Adipocyte (in vitro differentiated cells): Measurements from ENCODE around the gene CLEC2L.

ENCODE experiments used
- DNase-seq: peaks from one replicate; pipeline ENCODE4 v3.0.0-alpha.2; 2015; ENCODE audit warnings: low read depth
- H3K27me3 ChIP-seq: replicated peaks from 2 replicates; pipeline ENCODE4 v1.7.0; 2013; ENCODE audit warnings: mild to moderate bottlenecking, low read length, moderate library complexity; ENCODE audit not compliant: control insufficient read depth, insufficient read depth
- H3K36me3 ChIP-seq: 2 replicates; pipeline ENCODE4 v1.7.0; 2013; ENCODE audit warnings: low read length, mild to moderate bottlenecking, moderate library complexity; ENCODE audit not compliant: control insufficient read depth, insufficient read depth, severe bottlenecking
- H3K4me1 ChIP-seq: 2 replicates; pipeline ENCODE4 v1.7.0; 2013; ENCODE audit warnings: mild to moderate bottlenecking, low read length, moderate library complexity; ENCODE audit not compliant: control insufficient read depth, insufficient read depth
- H3K4me3 ChIP-seq: 2 replicates; pipeline ENCODE4 v1.7.0; 2013; ENCODE audit warnings: mild to moderate bottlenecking, low read length, moderate library complexity
- H3K9ac ChIP-seq: 2 replicates; pipeline ENCODE4 v1.7.0; 2013; ENCODE audit warnings: mild to moderate bottlenecking, low read length, moderate library complexity
- H3K9me3 ChIP-seq: 2 replicates; pipeline ENCODE4 v1.7.0; 2013; ENCODE audit warnings: mild to moderate bottlenecking, low read length, moderate library complexity; ENCODE audit not compliant: control insufficient read depth

The CLEC2L gene

DNA sequence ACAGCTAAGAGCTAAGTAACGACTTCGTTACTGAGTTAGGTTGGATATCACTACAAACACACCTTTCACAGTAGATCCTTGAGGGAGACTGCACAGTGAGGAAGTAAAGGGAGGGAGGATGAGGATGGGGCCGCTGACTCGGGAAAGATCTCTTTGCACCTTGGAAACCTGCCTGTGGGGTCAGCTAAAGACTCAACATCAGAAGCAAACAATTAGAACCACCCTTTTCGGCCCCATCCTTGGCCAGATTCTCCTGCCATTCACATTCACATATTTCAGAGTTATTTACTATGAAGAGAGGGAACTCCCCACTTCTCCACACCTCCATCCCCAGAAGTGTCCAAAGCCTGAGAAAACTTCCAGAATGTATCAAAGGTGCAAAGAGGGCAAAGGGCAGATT lies 47.1 kb downstream of the CLEC2L start:
- H3K4me1 ChIP-seq = peaks cover 6% of the 10 kb centered on the region
- H3K9me3 ChIP-seq = no peaks in the 10 kb centered on the region
- no peak for DNase-seq
- H3K27me3 ChIP-seq = no peaks in the 10 kb centered on the region
- peaks cover 67% of the 10 kb centered on the region for H3K36me3 ChIP-seq
- no peak overlapping the region for H3K4me3 ChIP-seq
- H3K9ac ChIP-seq = no peak overlapping the region

DNA sequence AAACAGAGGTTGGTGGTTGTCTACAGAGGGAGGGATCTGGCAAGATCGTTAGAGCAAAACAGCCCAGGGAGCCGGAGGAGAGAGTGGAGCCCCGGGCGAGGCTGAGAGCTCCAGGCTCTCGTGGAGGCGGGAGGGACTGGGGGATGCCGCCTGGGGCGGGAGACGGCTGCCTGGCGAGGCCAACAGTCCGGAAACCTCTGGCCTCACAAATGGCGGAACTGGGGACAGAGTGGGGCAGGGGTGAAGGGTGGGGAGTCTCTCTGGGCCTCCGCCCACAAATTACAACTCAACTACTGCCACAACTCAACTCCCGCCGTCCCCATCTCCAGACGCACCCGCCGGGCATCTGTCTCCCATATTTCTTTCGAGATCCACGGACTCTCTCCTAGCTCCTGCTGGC lies 47.7 kb downstream of the CLEC2L start:
- peaks cover under 1% of the 10 kb centered on the region for H3K4me1 ChIP-seq
- no peaks in the 10 kb centered on the region for H3K27me3 ChIP-seq
- peaks cover 72% of the 10 kb centered on the region for H3K36me3 ChIP-seq
- no peak overlapping the region for H3K9ac ChIP-seq
- H3K4me3 ChIP-seq = no peak overlapping the region
- no peaks in the 10 kb centered on the region for H3K9me3 ChIP-seq
- DNase-seq = no peak

DNA sequence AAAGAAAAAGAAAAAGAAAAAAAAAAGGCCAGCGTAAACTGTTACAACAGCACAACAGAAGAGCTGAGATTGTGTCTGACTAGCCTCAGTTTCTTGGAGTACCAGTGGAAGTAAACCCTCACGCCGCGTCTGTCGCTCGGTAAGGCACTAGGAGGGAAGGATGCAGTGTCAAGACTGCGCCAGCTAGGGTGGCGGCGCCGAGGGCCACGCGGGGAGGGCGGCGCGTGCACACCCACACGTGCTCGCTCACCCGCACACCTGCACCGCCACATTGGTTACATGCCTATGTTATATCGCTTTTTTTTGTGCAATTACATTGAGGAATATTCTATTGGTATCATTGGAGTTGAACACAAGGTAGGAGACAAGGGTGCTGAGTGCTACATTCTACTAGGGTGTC lies 48.2 kb downstream of the CLEC2L start:
- Histone ChIP-seq H3K27me3 (no peaks in the 10 kb centered on the region), H3K9me3 (no peaks in the 10 kb centered on the region), H3K4me3 (no peak overlapping the region), H3K36me3 (peaks cover 77% of the 10 kb centered on the region), H3K9ac (no peak overlapping the region), H3K4me1 (no peaks in the 10 kb centered on the region)
- DNase-seq = no peak

DNA sequence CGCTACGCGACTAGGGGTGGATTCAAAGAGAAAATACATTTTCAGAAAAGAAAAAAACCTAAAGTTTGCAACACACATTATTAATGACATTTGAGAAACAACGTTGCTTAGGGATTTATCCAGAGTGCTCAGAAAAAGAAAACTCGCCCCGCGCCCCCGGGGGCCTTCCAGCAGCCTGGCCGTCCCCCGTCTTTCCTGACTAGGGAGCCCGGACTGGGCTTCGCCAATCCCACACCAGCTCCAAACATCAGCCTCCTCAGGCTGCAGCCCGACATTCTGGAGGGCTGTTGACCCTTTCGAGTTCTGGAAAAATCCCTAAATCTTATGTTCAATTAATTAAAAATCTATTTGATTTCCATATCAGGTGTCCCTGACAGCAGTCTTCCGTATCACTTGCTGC lies 48.6 kb downstream of the CLEC2L start:
- Histone ChIP-seq H3K4me3 (no peak overlapping the region), H3K9me3 (no peaks in the 10 kb centered on the region), H3K27me3 (no peaks in the 10 kb centered on the region), H3K36me3 (peaks cover 76% of the 10 kb centered on the region), H3K9ac (no peak overlapping the region), H3K4me1 (no peaks in the 10 kb centered on the region)
- no peak for DNase-seq

DNA sequence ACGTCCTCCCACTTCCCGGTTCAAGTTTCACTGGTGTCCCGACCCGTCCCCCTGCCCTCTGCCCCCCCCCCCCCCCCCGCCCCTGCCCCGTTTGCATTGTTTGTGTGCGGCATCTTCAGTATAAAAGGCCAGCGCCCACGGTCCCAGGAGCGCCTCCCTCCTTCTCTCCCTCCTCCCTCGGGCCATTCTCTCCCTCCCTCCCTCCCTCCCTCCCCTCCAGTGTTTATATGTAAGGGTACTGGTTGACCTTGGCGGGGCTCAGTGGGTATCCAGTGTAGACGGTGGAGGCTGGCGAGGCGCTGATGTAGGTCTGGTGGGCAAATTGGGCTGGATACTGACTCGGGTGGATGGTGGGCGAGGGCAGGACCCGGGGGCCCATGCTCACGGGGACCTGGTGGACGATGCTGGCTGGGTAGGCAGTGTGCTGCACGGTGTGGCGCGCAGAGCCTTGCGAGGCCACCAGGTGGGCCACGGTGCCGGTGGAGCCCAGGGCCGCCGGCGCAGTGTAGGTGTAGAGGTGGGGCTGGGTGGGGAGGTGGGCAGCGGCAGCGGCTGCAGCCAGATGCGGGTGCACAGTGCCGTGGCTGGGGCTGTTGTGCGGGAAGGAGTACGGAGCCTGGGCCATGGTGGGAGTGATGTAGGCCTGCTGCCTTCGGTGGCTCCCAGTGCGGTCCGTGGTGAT lies 49.4 kb downstream of the CLEC2L start:
- H3K9me3 ChIP-seq = no peaks in the 10 kb centered on the region
- H3K36me3 ChIP-seq = peaks cover 79% of the 10 kb centered on the region
- H3K27me3 ChIP-seq = no peaks in the 10 kb centered on the region
- no peaks in the 10 kb centered on the region for H3K4me1 ChIP-seq
- H3K9ac ChIP-seq = no peak overlapping the region
- no peak overlapping the region for H3K4me3 ChIP-seq
- DNase-seq = no peak

DNA sequence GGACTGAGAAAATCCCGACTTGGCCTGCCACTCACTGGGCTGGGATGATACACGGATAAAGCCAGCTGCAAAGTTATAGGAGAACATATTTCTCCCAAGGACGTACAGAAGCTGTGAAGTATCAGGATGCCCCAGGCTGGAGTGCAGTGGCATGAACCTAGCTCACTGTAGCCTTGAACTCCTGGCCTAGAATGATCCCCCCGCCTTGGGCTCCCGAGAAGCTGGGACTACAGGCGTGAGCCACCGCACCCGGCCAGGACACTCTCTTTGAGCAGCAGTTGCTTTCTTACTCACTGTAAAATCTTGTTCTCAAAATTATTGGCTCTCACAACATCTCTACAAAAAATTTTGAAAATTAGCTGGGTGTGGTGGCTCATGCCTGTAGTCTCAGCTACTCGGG lies 50.4 kb downstream of the CLEC2L start:
- Histone ChIP-seq H3K9me3 (no peaks in the 10 kb centered on the region), H3K27me3 (no peaks in the 10 kb centered on the region), H3K4me3 (no peak overlapping the region), H3K9ac (no peak overlapping the region), H3K4me1 (no peaks in the 10 kb centered on the region), H3K36me3 (peaks cover 80% of the 10 kb centered on the region)
- DNase-seq = no peak

DNA sequence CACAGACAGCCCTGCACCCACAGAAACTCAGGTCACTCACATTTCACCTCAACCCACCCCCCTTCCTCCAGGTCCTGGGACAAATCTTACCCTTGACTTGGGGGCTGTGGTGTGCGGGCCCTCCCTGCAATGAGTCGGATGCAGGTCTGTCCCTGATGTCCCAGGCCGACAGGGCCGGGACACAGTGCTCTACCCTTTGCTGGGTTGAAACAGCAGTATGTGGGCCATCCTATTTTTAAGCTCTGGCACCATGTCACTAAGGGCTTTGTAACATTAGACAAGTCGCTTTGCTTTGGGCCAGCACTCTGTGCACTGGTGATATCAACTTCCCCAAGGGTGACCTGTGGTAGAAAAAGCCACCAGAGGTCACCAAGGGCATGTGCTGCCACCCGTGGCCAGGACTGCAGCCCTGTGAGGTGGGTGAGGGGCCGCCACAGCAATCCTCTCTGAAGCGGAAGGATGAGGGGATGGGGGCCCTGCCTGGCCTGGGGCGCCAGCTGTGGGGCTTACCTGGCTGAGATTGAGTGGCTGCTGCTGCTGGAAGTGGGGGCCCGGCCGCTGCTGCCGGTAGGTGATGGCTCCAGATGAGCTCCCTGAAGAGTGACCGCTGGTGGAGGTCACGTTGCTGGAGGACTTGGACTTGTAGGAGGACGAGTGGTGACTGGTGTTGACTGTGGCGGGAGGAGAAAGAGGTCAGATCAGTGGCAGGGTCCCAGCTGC lies 51.3 kb downstream of the CLEC2L start:
- DNase-seq = no peak
- Histone ChIP-seq H3K36me3 (peaks cover 80% of the 10 kb centered on the region), H3K27me3 (no peaks in the 10 kb centered on the region), H3K4me1 (no peaks in the 10 kb centered on the region), H3K4me3 (no peak overlapping the region), H3K9ac (no peak overlapping the region), H3K9me3 (no peaks in the 10 kb centered on the region)

DNA sequence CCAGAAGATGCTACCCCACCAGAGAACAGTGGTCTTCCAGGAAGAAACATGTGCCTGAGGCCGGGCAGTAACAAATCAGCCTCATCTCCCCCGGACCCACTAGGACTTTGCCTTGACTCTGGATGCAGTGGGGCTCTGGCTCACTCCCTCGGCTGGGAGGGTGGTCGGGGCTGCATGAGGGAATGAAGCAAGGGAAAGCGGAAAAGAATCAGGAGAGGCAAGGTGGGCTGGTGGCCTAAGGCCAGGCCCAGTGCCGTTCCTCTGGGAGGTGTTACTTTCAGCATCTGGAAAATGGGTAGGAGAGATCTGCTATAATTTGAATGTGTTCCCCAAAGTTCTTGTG lies 51.8 kb downstream of the CLEC2L start:
- Histone ChIP-seq H3K27me3 (no peaks in the 10 kb centered on the region), H3K4me1 (no peaks in the 10 kb centered on the region), H3K9ac (no peak overlapping the region), H3K4me3 (no peak overlapping the region), H3K9me3 (no peaks in the 10 kb centered on the region), H3K36me3 (peaks cover 85% of the 10 kb centered on the region)
- DNase-seq = no peak

DNA sequence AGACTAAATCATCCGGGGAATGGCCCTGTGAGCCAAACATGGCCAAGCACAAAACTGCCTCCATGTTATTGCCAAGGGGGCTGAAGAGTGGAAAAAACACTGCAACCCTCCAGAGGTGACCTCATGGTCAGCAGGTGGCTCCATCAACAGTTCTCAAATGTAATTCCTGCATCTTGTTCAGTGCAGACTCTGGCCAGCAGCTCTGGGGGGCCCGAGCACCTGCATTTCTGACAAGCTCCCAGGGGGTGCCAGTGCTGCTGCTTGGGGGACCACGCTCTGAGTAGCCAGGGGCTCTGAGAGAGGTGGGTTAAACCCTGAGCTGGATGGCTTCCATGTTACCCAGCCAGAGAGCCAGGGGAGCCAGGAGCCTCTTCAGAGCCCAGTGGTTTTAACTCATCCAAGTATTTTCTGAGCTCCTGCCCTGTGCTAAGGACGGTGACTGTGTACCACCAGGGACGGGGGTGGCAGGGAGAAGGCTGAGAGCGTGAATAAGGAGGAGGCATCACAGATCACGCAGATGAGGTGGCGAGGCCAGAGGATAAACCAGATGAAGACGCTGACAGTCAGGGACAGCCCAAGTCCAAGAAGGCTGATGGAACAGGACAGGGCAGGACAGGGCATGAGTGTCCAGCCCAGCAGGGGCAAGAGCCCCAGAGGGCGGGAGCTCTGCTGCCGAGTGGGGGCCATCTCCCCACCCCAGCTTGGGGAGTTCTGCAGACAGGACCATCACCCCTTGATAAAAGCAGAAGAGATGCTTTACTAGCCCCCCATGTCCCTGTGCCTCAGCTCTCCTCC lies 52.9 kb downstream of the CLEC2L start:
- Histone ChIP-seq H3K4me3 (no peak overlapping the region), H3K27me3 (no peaks in the 10 kb centered on the region), H3K9me3 (no peaks in the 10 kb centered on the region), H3K4me1 (no peaks in the 10 kb centered on the region), H3K9ac (no peak overlapping the region), H3K36me3 (peaks cover 87% of the 10 kb centered on the region)
- no peak for DNase-seq

DNA sequence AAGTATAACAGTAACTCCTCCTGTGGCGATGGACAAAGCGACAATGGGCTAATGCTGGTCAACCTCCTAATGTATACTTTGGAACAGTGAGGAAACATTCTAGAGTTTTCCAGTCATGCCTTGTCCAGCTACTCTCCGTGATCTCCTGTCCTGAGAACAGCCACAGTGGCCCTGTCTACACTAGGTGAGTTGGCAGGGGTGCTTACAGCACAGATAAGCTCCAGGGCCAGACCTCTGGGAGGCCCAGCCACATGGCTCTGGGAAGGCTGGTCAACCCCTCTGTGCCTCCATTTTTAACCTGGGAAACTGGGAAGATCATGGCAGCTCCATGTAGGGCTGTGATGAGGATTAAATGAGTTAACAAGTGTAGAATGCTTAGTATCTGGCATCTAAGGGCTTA lies 57.0 kb downstream of the CLEC2L start:
- no peaks in the 10 kb centered on the region for H3K4me1 ChIP-seq
- DNase-seq = no peak
- H3K27me3 ChIP-seq = no peaks in the 10 kb centered on the region
- H3K9me3 ChIP-seq = no peaks in the 10 kb centered on the region
- peaks cover 90% of the 10 kb centered on the region for H3K36me3 ChIP-seq
- H3K4me3 ChIP-seq = no peak overlapping the region
- H3K9ac ChIP-seq = no peak overlapping the region

DNA sequence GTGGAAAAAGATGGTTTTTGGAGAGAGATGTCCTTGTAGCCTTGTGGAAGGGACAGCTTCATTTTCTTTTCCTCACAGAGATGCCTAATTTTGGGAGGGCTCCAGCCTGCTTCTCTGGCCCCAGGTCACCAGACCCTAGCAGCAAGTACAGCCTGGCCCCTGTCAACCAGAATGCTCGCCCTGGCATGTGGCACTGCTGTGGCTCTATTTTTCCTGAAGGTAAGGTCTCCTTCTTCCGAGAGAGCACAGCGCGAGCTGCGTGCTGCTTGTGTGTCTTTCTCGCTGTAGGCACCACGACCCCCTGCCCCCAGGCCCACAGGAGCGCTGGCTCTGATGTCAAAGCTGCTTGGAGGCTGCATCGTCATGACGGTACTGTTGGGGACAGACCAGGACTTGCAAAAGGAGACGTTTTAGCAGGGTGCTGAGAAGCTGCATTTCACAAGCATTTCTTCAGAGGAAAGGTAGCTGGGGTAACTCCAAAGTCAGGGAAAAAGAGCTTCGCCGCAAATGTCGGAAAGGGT lies 58.7 kb downstream of the CLEC2L start:
- Histone ChIP-seq H3K27me3 (no peaks in the 10 kb centered on the region), H3K9me3 (no peaks in the 10 kb centered on the region), H3K36me3 (peaks cover 88% of the 10 kb centered on the region), H3K4me1 (no peaks in the 10 kb centered on the region), H3K9ac (no peak overlapping the region), H3K4me3 (no peak overlapping the region)
- DNase-seq = no peak
